Astrocyte (in vitro differentiated cells and primary cell): ENCODE data around the gene EMX1. TPM values are rescaled to one million over a fixed set of nuclear protein-coding genes. Genes with fewer than 3 reads are reported as not detected.

Source experiments
- DNase-seq: peaks from one replicate; pipeline ENCODE4 v3.0.0-alpha.2; 2010; ENCODE audit warnings: low read depth
- FAIRE-seq: peaks from 2 replicates; lab custom pipeline; 2011; peaks lifted over from hg19 to GRCh38; lab: Jason Lieb, UNC
- H2AFZ ChIP-seq: 2 replicates; pipeline ENCODE4 v1.6.0; 2012; ENCODE audit warnings: low read depth, low read length, inconsistent platforms
- H3K27ac ChIP-seq: 2 replicates; pipeline ENCODE4 v1.5.1; 2011; ENCODE audit warnings: low read depth, low read length, inconsistent platforms
- H3K27me3 ChIP-seq: 2 replicates; pipeline ENCODE4 v1.6.0; 2011; ENCODE audit warnings: low read length, inconsistent platforms; ENCODE audit not compliant: insufficient read depth
- H3K36me3 ChIP-seq: 2 replicates; pipeline ENCODE4 v1.5.1; 2011; ENCODE audit warnings: low read length, inconsistent platforms; ENCODE audit not compliant: insufficient read depth
- H3K4me1 ChIP-seq: 2 replicates; pipeline ENCODE4 v1.5.1; 2011; ENCODE audit warnings: low read length, inconsistent platforms; ENCODE audit not compliant: insufficient read depth
- H3K4me2 ChIP-seq: 2 replicates; pipeline ENCODE4 v1.6.0; 2012; ENCODE audit warnings: low read length, inconsistent platforms
- H3K4me3 ChIP-seq: 2 replicates; pipeline ENCODE4 v1.5.1; 2011; ENCODE audit warnings: low read depth, mild to moderate bottlenecking, low read length, inconsistent platforms; ENCODE audit not compliant: insufficient read depth
- H3K79me2 ChIP-seq: 2 replicates; pipeline ENCODE4 v1.6.0; 2012; ENCODE audit warnings: mild to moderate bottlenecking, low read length, inconsistent platforms; ENCODE audit not compliant: insufficient read depth
- H3K9ac ChIP-seq: 2 replicates; pipeline ENCODE4 v1.6.0; 2012; ENCODE audit warnings: mild to moderate bottlenecking, low read length, inconsistent platforms
- H3K9me3 ChIP-seq: 2 replicates; pipeline ENCODE4 v1.5.1; 2012; ENCODE audit warnings: low read depth, mild to moderate bottlenecking, low read length, inconsistent platforms; ENCODE audit not compliant: insufficient read depth
- H4K20me1 ChIP-seq: 2 replicates; pipeline ENCODE4 v1.6.0; 2012; ENCODE audit warnings: low read length, inconsistent platforms; ENCODE audit not compliant: insufficient read depth
- H3K27ac Mint-ChIP-seq: one replicate; pipeline ENCODE4 v1.8.0; 2021; ENCODE audit warnings: mild to moderate bottlenecking, mixed read lengths; ENCODE audit not compliant: unreplicated experiment
- H3K27me3 Mint-ChIP-seq: one replicate; pipeline ENCODE4 v1.8.0; 2021; ENCODE audit warnings: low read depth, mixed read lengths; ENCODE audit not compliant: unreplicated experiment
- H3K36me3 Mint-ChIP-seq: one replicate; pipeline ENCODE4 v1.8.0; 2021; ENCODE audit warnings: low read depth, mixed read lengths; ENCODE audit not compliant: unreplicated experiment
- H3K4me1 Mint-ChIP-seq: one replicate; pipeline ENCODE4 v1.8.0; 2021; ENCODE audit warnings: low read depth, mixed read lengths; ENCODE audit not compliant: unreplicated experiment
- H3K4me3 Mint-ChIP-seq: one replicate; pipeline ENCODE4 v1.8.0; 2021; ENCODE audit warnings: mild to moderate bottlenecking, moderate library complexity, mixed read lengths; ENCODE audit not compliant: unreplicated experiment
- H3K9me3 Mint-ChIP-seq: one replicate; pipeline ENCODE4 v1.8.0; 2021; ENCODE audit warnings: mild to moderate bottlenecking, mixed read lengths; ENCODE audit not compliant: unreplicated experiment
- CTCF ChIP-seq: IDR thresholded peaks from 2 replicates; pipeline ENCODE4 v1.5.1; 2011; ENCODE audit warnings: low read depth, mild to moderate bottlenecking, inconsistent platforms, low read length, moderate library complexity; ENCODE audit not compliant: insufficient read depth
- EZH2 ChIP-seq: IDR thresholded peaks from 2 replicates; pipeline ENCODE4 v1.6.1; 2012; ENCODE audit warnings: mild to moderate bottlenecking, low read length, inconsistent platforms; ENCODE audit not compliant: insufficient read depth
- total RNA-seq: library from RNA; stranded (reverse); gene quantifications from 2 replicates; pipeline ENCODE4 v1.2.1, GENCODE V29; 2021

The EMX1 gene
- total RNA-seq, 1 donor from 2014 or later, result 0.48 TPM

- Mint-ChIP-seq H3K9me3 (no peaks in the 10 kb centered on the region), H3K4me1 (peaks cover 2% of the 10 kb centered on the region), H3K27me3 (peaks cover 12% of the 10 kb centered on the region), H3K27ac (no peak overlapping the region), H3K4me3 (no peak overlapping the region), H3K36me3 (peaks cover 25% of the 10 kb centered on the region)
- no peak overlapping the region for H3K4me2 ChIP-seq
- no peaks in the 10 kb centered on the region for H3K9me3 ChIP-seq
- TF ChIP-seq CTCF (no peak), EZH2 (no peak)
- no peak overlapping the region for H3K4me3 ChIP-seq
- H3K9ac ChIP-seq, result no peak overlapping the region
- H3K27me3 ChIP-seq, result no peaks in the 10 kb centered on the region
- DNase-seq, result no peak
- no peak overlapping the region for H3K27ac ChIP-seq
- no peaks in the 10 kb centered on the region for H4K20me1 ChIP-seq
- H3K79me2 ChIP-seq, result no peaks in the 10 kb centered on the region
- no peaks in the 10 kb centered on the region for H3K4me1 ChIP-seq
- FAIRE-seq, result no peak
- no peak overlapping the region for H2AFZ ChIP-seq
- H3K36me3 ChIP-seq, result no peaks in the 10 kb centered on the region
Measured at GRCh38 chr2:72952110-72952823, 34.9 kb downstream of the EMX1 start.

GRCh38 chr2:72952961-72953360, 35.6 kb downstream of the EMX1 start:
- H3K79me2 ChIP-seq, result no peaks in the 10 kb centered on the region
- H3K9me3 ChIP-seq, result no peaks in the 10 kb centered on the region
- no peak overlapping the region for H3K4me2 ChIP-seq
- H2AFZ ChIP-seq, result no peak overlapping the region
- no peak for FAIRE-seq
- no peak overlapping the region for H3K4me3 Mint-ChIP-seq
- H3K36me3 Mint-ChIP-seq, result peaks cover 29% of the 10 kb centered on the region
- H3K9me3 Mint-ChIP-seq, result no peaks in the 10 kb centered on the region
- H3K4me3 ChIP-seq, result no peak overlapping the region
- H3K27me3 Mint-ChIP-seq, result peaks cover 10% of the 10 kb centered on the region
- H3K27ac Mint-ChIP-seq, result no peak overlapping the region
- peaks cover 2% of the 10 kb centered on the region for H3K4me1 Mint-ChIP-seq
- H3K9ac ChIP-seq, result no peak overlapping the region
- no peaks in the 10 kb centered on the region for H4K20me1 ChIP-seq
- TF ChIP-seq CTCF (no peak), EZH2 (no peak)
- no peak overlapping the region for H3K27ac ChIP-seq
- H3K36me3 ChIP-seq, result no peaks in the 10 kb centered on the region
- H3K4me1 ChIP-seq, result no peaks in the 10 kb centered on the region
- no peak for DNase-seq
- no peaks in the 10 kb centered on the region for H3K27me3 ChIP-seq

- Mint-ChIP-seq H3K9me3 (no peaks in the 10 kb centered on the region), H3K27ac (no peak overlapping the region), H3K27me3 (peaks cover 10% of the 10 kb centered on the region), H3K36me3 (peaks cover 30% of the 10 kb centered on the region), H3K4me1 (peaks cover 2% of the 10 kb centered on the region), H3K4me3 (no peak overlapping the region)
- Histone ChIP-seq H3K36me3 (no peaks in the 10 kb centered on the region), H3K27ac (no peak overlapping the region), H2AFZ (no peak overlapping the region), H4K20me1 (no peaks in the 10 kb centered on the region), H3K4me1 (no peaks in the 10 kb centered on the region), H3K27me3 (no peaks in the 10 kb centered on the region), H3K4me3 (no peak overlapping the region), H3K79me2 (no peaks in the 10 kb centered on the region), H3K9ac (no peak overlapping the region), H3K4me2 (no peak overlapping the region), H3K9me3 (no peaks in the 10 kb centered on the region)
- DNase-seq (no peak), FAIRE-seq (no peak)
- TF ChIP-seq EZH2 (no peak), CTCF (no peak)
Measured at GRCh38 chr2:72953528-72953927, 36.2 kb downstream of the EMX1 start.
